Spinal cord (tissue), 10 donors: Measurements from ENCODE around the gene SMURF1. TPM values are rescaled to one million over a fixed set of nuclear protein-coding genes. Genes with fewer than 3 reads are reported as not detected.

Experiments used
- DNase-seq, 6 donors: peaks; one replicate each; pipeline versions ENCODE4 v3.0.0 to v3.0.0-alpha.2; 2013 to 2015; ENCODE audit warnings: low spot score in 6 of 6, low read depth in 4 of 6
- H3K27ac ChIP-seq: one replicate; pipeline ENCODE4 v1.5.1; 2013; ENCODE audit warnings: low read depth, low read length, control low read depth
- H3K27me3 ChIP-seq: one replicate; pipeline ENCODE4 v1.6.1; 2013; ENCODE audit warnings: low read length; ENCODE audit not compliant: control insufficient read depth, insufficient read depth
- H3K36me3 ChIP-seq: one replicate; pipeline ENCODE4 v1.6.1; 2013; ENCODE audit warnings: low read length; ENCODE audit not compliant: control insufficient read depth, insufficient read depth
- H3K4me1 ChIP-seq: one replicate; pipeline ENCODE4 v1.6.1; 2013; ENCODE audit warnings: low read length; ENCODE audit not compliant: control insufficient read depth, insufficient read depth
- H3K4me3 ChIP-seq: one replicate; pipeline ENCODE4 v1.5.1; 2013; ENCODE audit warnings: low read depth, low read length, control low read depth
- H3K9me3 ChIP-seq: one replicate; pipeline ENCODE4 v1.6.1; 2013; ENCODE audit warnings: low read length; ENCODE audit not compliant: control insufficient read depth, insufficient read depth
- WGBS: methylation state at CpG from one replicate; pipeline ENCODE4 v1.1.5; 2013; ENCODE audit warnings: missing lambda C conversion rate; ENCODE audit not compliant: insufficient coverage; 5-methylcytosine and 5-hydroxymethylcytosine counted together
- polyA plus RNA-seq, 2 donors: library from polyadenylated mRNA; unstranded; fragments of 120-200 nt; gene quantifications; one replicate each; pipeline ENCODE4 v1.2.1, GENCODE V29; 2013; ENCODE audit not compliant: insufficient read length in 2 of 2
- total RNA-seq, 2 donors: library from RNA; depleted of rRNA in 1 of 2; stranded (reverse); fragments of 120-200 nt in 1 of 2; fragments of >200 nt in 1 of 2; gene quantifications; one replicate each; pipeline versions ENCODE4 v1.2.3 to v1.2.4, GENCODE V29; 2013 to 2014
- donor health status: healthy.

SMURF1 gene
- total and polyA plus RNA-seq, 4 donors: 22.7 to 28.8 (median 26.8) TPM

DNA sequence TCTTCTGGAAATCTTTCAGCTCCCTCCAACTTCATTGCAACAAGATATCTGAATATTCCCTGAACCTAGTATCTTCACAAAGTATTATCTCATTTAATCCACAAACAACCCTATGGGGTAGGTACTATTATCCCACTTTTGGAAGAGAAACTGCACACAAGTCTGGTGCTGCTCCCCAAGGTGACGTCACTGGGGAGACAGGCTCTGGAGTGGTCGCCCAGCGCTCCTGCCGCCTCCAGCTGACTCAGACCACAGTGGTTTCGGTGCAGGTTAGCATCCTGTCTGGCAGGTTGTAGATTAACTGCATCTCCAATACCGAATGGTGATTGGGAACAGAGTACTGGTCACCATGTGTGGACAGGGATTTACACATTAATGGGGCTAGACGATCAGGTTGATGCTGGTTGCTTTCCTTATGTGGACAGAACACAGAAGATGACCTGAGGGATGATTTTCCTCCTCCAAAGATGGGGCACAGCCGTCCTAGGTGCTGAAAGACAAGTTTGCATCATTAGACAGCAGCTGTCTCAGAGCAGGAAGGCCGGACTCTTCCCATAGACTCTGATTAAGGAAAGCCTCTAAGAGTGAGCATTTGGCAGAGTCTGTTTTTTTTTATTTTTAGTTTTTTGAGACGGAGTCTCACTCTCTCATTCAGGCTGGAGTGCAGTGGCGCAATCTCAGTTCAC is 137.0 kb downstream of the SMURF1 start:
- no peak overlapping the region for H3K27ac ChIP-seq
- no peak for DNase-seq
- WGBS: 97% methylated on average over 7 of the region's 11 CpGs
- H3K4me1 ChIP-seq: no peaks in the 10 kb centered on the region
- peaks cover 93% of the 10 kb centered on the region for H3K36me3 ChIP-seq
- H3K4me3 ChIP-seq: no peak overlapping the region
- H3K27me3 ChIP-seq: no peaks in the 10 kb centered on the region
- no peaks in the 10 kb centered on the region for H3K9me3 ChIP-seq

DNA sequence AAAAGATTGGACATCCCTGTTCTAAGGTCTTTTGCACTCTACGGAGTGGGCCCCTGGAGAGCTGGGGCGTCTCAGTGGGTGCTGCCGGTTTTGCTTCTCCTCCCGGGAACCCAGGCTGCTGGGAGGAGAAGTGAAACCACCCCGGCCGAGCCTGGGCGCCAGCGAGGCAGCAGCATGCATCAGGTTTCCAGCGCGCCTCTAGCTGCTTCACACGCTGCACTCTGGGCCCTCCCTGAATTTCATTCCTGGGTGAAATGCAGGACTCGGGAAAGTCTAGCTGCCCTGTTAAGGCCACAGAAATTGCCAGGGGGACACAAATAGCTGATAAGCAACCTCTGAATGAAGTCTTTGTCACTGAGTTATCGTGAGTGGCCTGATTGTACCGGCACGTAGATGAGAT is 138.1 kb downstream of the SMURF1 start:
- WGBS: 88% methylated on average over 15 of the region's 15 CpGs
- peaks cover 87% of the 10 kb centered on the region for H3K36me3 ChIP-seq
- DNase-seq: no peak

GRCh38 chr7:99004781-99005500 is 139.0 kb downstream of the SMURF1 start:
- Histone ChIP-seq H3K27ac (no peak overlapping the region), H3K27me3 (no peaks in the 10 kb centered on the region), H3K4me3 (no peak overlapping the region), H3K4me1 (no peaks in the 10 kb centered on the region), H3K36me3 (peaks cover 87% of the 10 kb centered on the region), H3K9me3 (no peaks in the 10 kb centered on the region)
- WGBS: 93% methylated on average over 26 of the region's 26 CpGs
- no peak for DNase-seq

More for the DNA sequence above, 138.1 kb downstream of the SMURF1 start:
- Histone ChIP-seq H3K27me3 (no peaks in the 10 kb centered on the region), H3K4me1 (no peaks in the 10 kb centered on the region), H3K4me3 (no peak overlapping the region), H3K9me3 (no peaks in the 10 kb centered on the region), H3K27ac (no peak overlapping the region)

DNA sequence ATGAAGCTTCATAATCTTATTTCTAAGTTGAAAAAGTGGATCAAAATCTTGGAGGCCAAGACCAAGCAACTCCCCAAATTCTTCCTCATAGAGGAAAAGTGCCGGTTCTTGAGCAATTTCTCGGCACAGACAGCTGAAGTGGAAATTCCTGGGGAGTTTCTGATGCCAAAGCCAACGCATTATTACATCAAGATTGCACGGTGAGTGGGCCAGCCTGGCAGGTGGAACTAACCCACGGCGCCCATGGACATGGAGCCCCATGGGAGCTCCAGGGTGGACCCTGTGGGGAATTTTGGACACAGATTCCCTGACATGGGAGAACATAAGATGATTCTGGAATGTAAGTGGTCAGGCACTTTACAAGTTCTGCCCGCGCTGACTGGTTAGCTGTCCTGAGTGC is 139.7 kb downstream of the SMURF1 start:
- peaks cover 84% of the 10 kb centered on the region for H3K36me3 ChIP-seq
- no peaks in the 10 kb centered on the region for H3K9me3 ChIP-seq
- DNase-seq: no peak
- H3K27ac ChIP-seq: no peak overlapping the region
- WGBS: 97% methylated on average over 8 of the region's 8 CpGs
- H3K4me3 ChIP-seq: no peak overlapping the region
- no peaks in the 10 kb centered on the region for H3K27me3 ChIP-seq
- no peaks in the 10 kb centered on the region for H3K4me1 ChIP-seq

GRCh38 chr7:99003419-99003818 is 140.5 kb downstream of the SMURF1 start:
- Histone ChIP-seq H3K4me1 (no peaks in the 10 kb centered on the region), H3K27ac (no peak overlapping the region), H3K9me3 (no peaks in the 10 kb centered on the region), H3K27me3 (no peaks in the 10 kb centered on the region), H3K4me3 (no peak overlapping the region), H3K36me3 (peaks cover 83% of the 10 kb centered on the region)
- no peak for DNase-seq
- 85% methylated on average over 12 of the region's 15 CpGs for WGBS

GRCh38 chr7:99002827-99003212 is 141.1 kb downstream of the SMURF1 start:
- H3K27me3 ChIP-seq: no peaks in the 10 kb centered on the region
- no peaks in the 10 kb centered on the region for H3K4me1 ChIP-seq
- H3K27ac ChIP-seq: no peak overlapping the region
- peaks cover 77% of the 10 kb centered on the region for H3K36me3 ChIP-seq
- H3K4me3 ChIP-seq: no peak overlapping the region
- DNase-seq: no peak
- no peaks in the 10 kb centered on the region for H3K9me3 ChIP-seq
- 94% methylated on average over 19 of the region's 20 CpGs for WGBS

DNA sequence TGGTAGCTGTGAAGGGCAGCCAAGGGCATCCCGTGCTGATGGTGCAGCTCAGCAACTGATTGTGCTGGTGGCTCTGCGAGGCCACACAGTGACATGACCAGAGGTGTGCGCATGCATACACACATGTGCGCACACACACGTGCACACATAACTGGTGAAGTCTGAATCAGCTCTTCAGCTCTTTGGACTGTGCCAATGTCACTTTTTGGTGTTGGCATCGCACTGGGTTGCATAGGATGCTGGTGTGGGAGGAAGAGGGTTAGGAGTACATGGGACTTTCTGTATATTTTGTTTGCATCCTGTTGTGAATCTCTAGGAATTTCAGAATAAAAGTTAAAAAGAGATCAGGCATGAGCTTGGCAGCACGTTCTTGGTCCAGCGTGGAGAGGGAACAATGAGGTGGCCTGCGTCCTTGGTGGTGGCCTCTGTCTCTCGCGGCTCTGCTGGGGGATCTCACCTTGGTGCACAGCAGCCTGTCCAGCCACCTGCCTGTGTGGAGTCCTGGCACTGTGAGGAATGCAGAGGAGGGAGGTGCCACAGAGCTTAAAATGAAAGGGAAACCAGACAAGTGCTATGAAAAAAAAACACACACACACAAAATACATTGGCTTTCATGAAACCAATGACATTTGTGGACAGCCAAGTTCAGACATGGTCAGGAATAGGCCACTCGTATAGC is 141.6 kb downstream of the SMURF1 start:
- no peak overlapping the region for H3K4me3 ChIP-seq
- H3K4me1 ChIP-seq: no peaks in the 10 kb centered on the region
- H3K27me3 ChIP-seq: no peaks in the 10 kb centered on the region
- peaks cover 72% of the 10 kb centered on the region for H3K36me3 ChIP-seq
- no peak overlapping the region for H3K27ac ChIP-seq
- no peaks in the 10 kb centered on the region for H3K9me3 ChIP-seq
- 97% methylated on average over 10 of the region's 12 CpGs for WGBS
- DNase-seq: no peak

GRCh38 chr7:99001482-99002147 is 142.3 kb downstream of the SMURF1 start:
- Histone ChIP-seq H3K27ac (no peak overlapping the region), H3K27me3 (no peaks in the 10 kb centered on the region), H3K4me1 (no peaks in the 10 kb centered on the region), H3K36me3 (peaks cover 66% of the 10 kb centered on the region), H3K9me3 (no peaks in the 10 kb centered on the region), H3K4me3 (no peak overlapping the region)
- no peak for DNase-seq
- WGBS: 89% methylated on average over 2 of the region's 10 CpGs

GRCh38 chr7:99000904-99001465 is 142.9 kb downstream of the SMURF1 start:
- no peak overlapping the region for H3K4me3 ChIP-seq

More at GRCh38 chr7:99000904-99001465, 142.9 kb downstream of the SMURF1 start:
- no peaks in the 10 kb centered on the region for H3K4me1 ChIP-seq
- H3K36me3 ChIP-seq: peaks cover 68% of the 10 kb centered on the region
- H3K9me3 ChIP-seq: no peaks in the 10 kb centered on the region
- no peaks in the 10 kb centered on the region for H3K27me3 ChIP-seq
- no peak overlapping the region for H3K27ac ChIP-seq
- DNase-seq: no peak
- 91% methylated on average over 9 of the region's 14 CpGs for WGBS
